ENCODE results near the gene RNF168. TPM values are rescaled to one million over a fixed set of nuclear protein-coding genes. Genes with fewer than 3 reads are reported as not detected.

RNF168 gene
- total RNA-seq, 1 experiment from 2014 or later = 66.1 TPM

GRCh38 chr3:196432137-196432879 is 71.3 kb downstream of the RNF168 start, which contains the start of gene UBXN7:
TSS of gene UBXN7 (minus strand) at chr3:196432427. CDS start at chr3:196432399, 28 bp downstream.
- no peaks in the 10 kb centered on the region for H3K9me3 Mint-ChIP-seq
- peak; percentile 97 for DNase-seq (ENCODE audit: low spot score)
- no peaks in the 10 kb centered on the region for H3K27me3 Mint-ChIP-seq (ENCODE audit: low read depth)
- H3K4me3 Mint-ChIP-seq = peak within 1 kb of the TSS; percentile 85
- peaks cover 14% of the 10 kb centered on the region for H3K4me1 Mint-ChIP-seq
- POLR2A ChIA-PET = interaction anchor here (0.6 to 1.5 kb wide), 9 partner anchors 11 to 997 kb away, joined by 3 to 6 read pairs (median 4); partner anchors contain the start of genes DYNLT2B and PCYT1A
- ATAC-seq = peak; percentile 95
- H3K36me3 Mint-ChIP-seq = peaks cover 4% of the 10 kb centered on the region
- H3K27ac Mint-ChIP-seq = peak within 1 kb of the TSS; percentile 91
- CTCF ChIA-PET = interaction anchor here (0.6 to 1.4 kb wide), 4 partner anchors 15 to 1842 kb away, joined by 3 to 4 read pairs (median 3); no protein-coding TSS in a partner anchor
- TF ChIP-seq ZNF263 (CRISPR knock-in tag; IDR thresholded peaks at IDR 0.05; ENCODE audit: low read depth) (no peak), ELF4 (CRISPR knock-in tag; IDR thresholded peaks at IDR 0.05; ENCODE audit: low read depth) (0 out of 2 replicates have a peak, but pooled peaks have one; percentile 13), ZNF416 (CRISPR knock-in tag; IDR thresholded peaks at IDR 0.05) (no peak), AR (CRISPR knock-in tag; IDR thresholded peaks at IDR 0.05) (no peak), NR1H2 (CRISPR knock-in tag; IDR thresholded peaks at IDR 0.05) (no peak), PRRX2 (CRISPR knock-in tag; IDR thresholded peaks at IDR 0.05) (no peak), ETV6 (CRISPR knock-in tag; IDR thresholded peaks at IDR 0.05) (no peak), TEAD1 (CRISPR knock-in tag; IDR thresholded peaks at IDR 0.05) (0 out of 2 replicates have a peak, but pooled peaks have one; percentile 13), NR3C1 (CRISPR knock-in tag; conservative IDR thresholded peaks at IDR 0.05; ENCODE audit: low read depth) (no peak), CBFB (CRISPR knock-in tag; IDR thresholded peaks at IDR 0.05; ENCODE audit: low read depth) (no peak), ZNF425 (CRISPR knock-in tag; conservative IDR thresholded peaks at IDR 0.05) (no peak), TEAD4 (CRISPR knock-in tag; IDR thresholded peaks at IDR 0.05) (no peak), AFF4 (CRISPR knock-in tag; IDR thresholded peaks at IDR 0.05; ENCODE audit: borderline replicate concordance) (0 out of 2 replicates have a peak, but pooled peaks have one; percentile 29), ATF3 (CRISPR knock-in tag; conservative IDR thresholded peaks at IDR 0.05) (no peak), NR2C2 (CRISPR knock-in tag; IDR thresholded peaks at IDR 0.05) (no peak), TCF7 (CRISPR knock-in tag; IDR thresholded peaks at IDR 0.05; ENCODE audit: low read depth) (no peak), ERG (CRISPR knock-in tag; IDR thresholded peaks at IDR 0.05) (no peak), USF2 (CRISPR knock-in tag; IDR thresholded peaks at IDR 0.05) (no peak), PREB (CRISPR knock-in tag; IDR thresholded peaks at IDR 0.05; ENCODE audit: borderline replicate concordance) (no peak), ZBTB21 (CRISPR knock-in tag; IDR thresholded peaks at IDR 0.05; ENCODE audit: borderline replicate concordance) (no peak), NFE2L1 (CRISPR knock-in tag; IDR thresholded peaks at IDR 0.05) (peak; percentile 54; the same call in 1 of the 2 replicates), ZBTB43 (CRISPR knock-in tag; IDR thresholded peaks at IDR 0.05) (no peak; the same call in 1 of the 2 replicates), ZNF671 (CRISPR knock-in tag; IDR thresholded peaks at IDR 0.05) (no peak)
